GM12891 (cell line): ENCODE results near the gene POU2F2.

Experiments
- POLR2A ChIP-seq: IDR thresholded peaks from 2 replicates; pipeline ENCODE4 v1.6.1; 2011; ENCODE audit warnings: low read depth, low read length, control low read depth
- POLR2AphosphoS5 ChIP-seq: IDR thresholded peaks from 2 replicates; pipeline ENCODE4 v1.6.1; 2011; ENCODE audit warnings: low read depth, low read length, control low read depth
- SPI1 ChIP-seq: IDR thresholded peaks from 2 replicates; pipeline ENCODE4 v1.6.1; 2011; ENCODE audit warnings: low read depth, low read length, control low read depth
- TAF1 ChIP-seq: IDR thresholded peaks from 2 replicates; pipeline ENCODE4 v1.6.1; 2011; ENCODE audit warnings: low read depth, low read length, control low read depth

DNA sequence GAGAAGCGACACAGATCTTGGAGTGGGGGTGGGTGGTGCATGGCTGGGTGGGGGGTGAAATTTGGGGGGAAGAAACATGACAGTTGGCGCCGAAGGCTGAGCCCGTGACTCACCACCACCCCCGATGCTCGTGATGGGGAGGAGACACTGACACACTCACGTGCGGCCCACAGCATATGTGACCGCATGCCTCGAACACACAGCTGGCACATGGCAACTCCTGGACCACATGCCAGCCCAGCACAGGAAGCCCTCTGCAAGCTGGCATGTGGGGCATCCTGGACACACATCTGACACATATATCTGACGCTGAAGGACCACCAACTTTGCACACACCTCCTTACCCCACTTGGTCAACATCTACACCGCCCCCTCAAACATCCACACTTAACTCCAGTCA, 61.0 kb downstream of the POU2F2 start:
- TF ChIP-seq POLR2A (no peak), SPI1 (no peak), POLR2AphosphoS5 (no peak), TAF1 (no peak)
